GM10248 (cell line): ENCODE results near the gene RAMP3.
"Not testable (repeated sequence)": the region's sequence is repeated elsewhere in the genome, so short reads cannot be mapped to it uniquely, and the experiment has no call there.

Source experiments
- CTCF ChIA-PET: fragments of 300-600 bp; sonication (Branson Sonifier 250); formaldehyde crosslinking; extraction: SDS; loops from one replicate; lab custom pipeline; 2021; ENCODE audit warnings: antibody characterized with exemption; lab: Yijun Ruan, JAX
- POLR2A ChIA-PET: fragments of 350-650 bp; sonication (Branson Sonifier 250); formaldehyde crosslinking; extraction: SDS; loops from one replicate; lab custom pipeline; 2020; ENCODE audit warnings: antibody characterized with exemption; lab: Yijun Ruan, JAX
- DNase-seq: peaks from one replicate; pipeline ENCODE4 v3.0.0; 2012; ENCODE audit errors: extremely low spot score
- CTCF ChIP-seq: IDR thresholded peaks from 2 replicates; pipeline ENCODE4 v1.5.1; 2012; ENCODE audit warnings: mild to moderate bottlenecking, low read depth; ENCODE audit errors: extremely low read depth, missing control alignments, control extremely low read depth

RAMP3 gene

GRCh38 chr7:45153233-45153632, 4.4 kb upstream of the RAMP3 start:
- no peak for TF ChIP-seq CTCF
- POLR2A ChIA-PET = no interaction called here
- no peak for DNase-seq
- CTCF ChIA-PET = interaction anchor here (0.7 to 8.0 kb wide), 8 partner anchors 8 to 708 kb away, joined by 3 to 64 read pairs (median 4); no protein-coding TSS in a partner anchor

GRCh38 chr7:45153861-45154260, 3.7 kb upstream of the RAMP3 start:
- POLR2A ChIA-PET, DNase-seq: not testable (repeated sequence)
- CTCF ChIA-PET = interaction anchor here (0.7 to 8.0 kb wide), 11 partner anchors 9 to 702 kb away, joined by 3 to 64 read pairs (median 4); no protein-coding TSS in a partner anchor

GRCh38 chr7:45155357-45155900, 2.2 kb upstream of the RAMP3 start:
- TF ChIP-seq CTCF = no peak
- CTCF ChIA-PET = interaction anchor here (0.6 to 6.4 kb wide), 5 partner anchors 17 to 104 kb away, joined by 3 to 64 read pairs (median 3); no protein-coding TSS in a partner anchor
- no peak for DNase-seq
- POLR2A ChIA-PET = no interaction called here

- POLR2A ChIA-PET = no interaction called here
- no peak for DNase-seq
These were observed 1.6 kb upstream of the RAMP3 start for GRCh38 chr7:45155941-45156340.

GRCh38 chr7:45156516-45157272, 897 bp upstream of the RAMP3 start:
- ChIA-PET POLR2A (no interaction called here), CTCF (interaction anchor here (6.4 kb wide), 1 partner anchor 103 kb away, joined by 64 read pairs; no protein-coding TSS in a partner anchor)
- no peak for DNase-seq
- TF ChIP-seq CTCF = no peak

More at GRCh38 chr7:45155941-45156340, 1.6 kb upstream of the RAMP3 start:
- CTCF ChIA-PET = interaction anchor here (0.6 to 6.4 kb wide), 5 partner anchors 17 to 104 kb away, joined by 3 to 64 read pairs (median 3); no protein-coding TSS in a partner anchor
- no peak for TF ChIP-seq CTCF

GRCh38 chr7:45157286-45157652, 322 bp upstream of the RAMP3 start:
- TF ChIP-seq CTCF = no peak
- no peak for DNase-seq
- POLR2A ChIA-PET = no interaction called here
- CTCF ChIA-PET = interaction anchor here (1.5 to 6.4 kb wide), 2 partner anchors 21 to 103 kb away, joined by 4 to 64 read pairs; no protein-coding TSS in a partner anchor
